MG63 (cell line): ENCODE data around the gene ZCWPW2. TPM values are rescaled to one million over a fixed set of nuclear protein-coding genes. Genes with fewer than 3 reads are reported as not detected.

Experiments used
- DNase-seq: peaks from one replicate; pipeline ENCODE4 v3.0.0-alpha.2; 2020
- H3K27me3 ChIP-seq: fragments of 250-450 bp; sonication (Bioruptor Pico); 2 replicates; pipeline ENCODE4 v1.5.1; 2020; ENCODE audit warnings: mild to moderate bottlenecking, moderate library complexity
- H3K36me3 ChIP-seq: fragments of 250-450 bp; sonication (Bioruptor Pico); 2 replicates; pipeline ENCODE4 v1.5.1; 2020; ENCODE audit warnings: mild to moderate bottlenecking, moderate library complexity
- H3K4me3 ChIP-seq: fragments of 250-450 bp; sonication (Bioruptor Pico); 2 replicates; pipeline ENCODE4 v1.5.1; 2020; ENCODE audit warnings: mild to moderate bottlenecking, moderate library complexity
- H3K9me3 ChIP-seq: fragments of 250-450 bp; sonication (Bioruptor Pico); 2 replicates; pipeline ENCODE4 v1.5.1; 2020; ENCODE audit warnings: mild to moderate bottlenecking, moderate library complexity
- total RNA-seq: library from RNA; depleted of rRNA; stranded (reverse); fragments of >200 nt; shearing (Covaris generic); gene quantifications from 2 replicates; pipeline ENCODE4 v1.2.3, GENCODE V29; 2014; ENCODE audit warnings: low replicate concordance; rRNA removed

The ZCWPW2 gene, protein sequence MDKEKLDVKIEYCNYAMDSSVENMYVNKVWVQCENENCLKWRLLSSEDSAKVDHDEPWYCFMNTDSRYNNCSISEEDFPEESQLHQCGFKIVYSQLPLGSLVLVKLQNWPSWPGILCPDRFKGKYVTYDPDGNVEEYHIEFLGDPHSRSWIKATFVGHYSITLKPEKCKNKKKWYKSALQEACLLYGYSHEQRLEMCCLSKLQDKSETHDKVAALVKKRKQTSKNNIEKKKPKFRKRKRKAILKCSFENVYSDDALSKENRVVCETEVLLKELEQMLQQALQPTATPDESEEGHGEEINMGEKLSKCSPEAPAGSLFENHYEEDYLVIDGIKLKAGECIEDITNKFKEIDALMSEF
- not detected in 2 replicates for total RNA-seq

DNA sequence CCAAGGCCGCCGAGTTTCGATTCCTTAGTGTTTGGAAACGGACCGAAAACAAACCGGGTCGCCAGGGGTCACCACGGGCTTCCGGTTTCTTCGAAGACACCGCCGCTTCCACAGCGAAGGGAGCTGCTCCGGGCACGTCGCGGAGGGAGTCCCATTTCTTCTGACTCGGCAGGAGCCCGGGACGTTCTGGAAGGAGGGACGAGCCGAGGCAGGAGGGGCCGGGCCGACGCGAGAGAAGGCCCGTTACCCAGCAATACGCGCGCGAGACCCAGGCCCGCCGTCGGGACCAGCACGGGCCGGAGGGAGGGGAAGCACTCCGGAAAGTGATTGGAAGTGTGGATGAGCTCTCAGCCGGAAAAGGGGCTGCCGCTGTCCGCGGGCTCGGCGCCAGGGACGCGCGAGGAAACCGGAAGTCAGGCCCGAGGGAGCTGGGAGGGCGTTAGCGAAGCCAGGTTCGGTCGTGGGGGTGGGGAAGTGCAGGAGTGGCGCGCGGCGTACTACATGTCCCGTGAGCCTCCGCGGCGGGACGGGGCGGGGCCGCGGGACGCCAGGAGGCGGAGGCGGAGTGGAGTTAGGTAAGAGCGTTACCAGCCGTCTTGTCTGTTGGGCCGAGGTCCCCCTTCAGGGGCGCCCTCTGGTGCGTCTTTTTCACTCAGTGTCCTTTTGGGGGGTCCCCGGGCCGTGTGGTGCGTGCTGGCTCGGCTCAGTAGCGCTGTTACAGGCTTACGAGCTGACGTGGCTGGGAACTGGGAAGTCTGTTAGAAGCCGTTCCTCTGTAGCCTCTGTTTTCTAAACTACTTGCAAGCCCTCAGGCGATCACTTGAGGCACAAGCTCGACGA, at the start of gene ZCWPW2, which contains the start of gene AZI2:
ZCWPW2 (plus strand) TSS at position 93 of the 840 bp plus-strand sequence. CDS start 64,348 bp downstream, outside the sequence.
AZI2 (minus strand) TSS at position 196 of the 840 bp plus-strand sequence. CDS start 8,207 bp downstream, outside the sequence.
- Histone ChIP-seq H3K9me3 (no peaks in the 10 kb centered on the region), H3K27me3 (no peaks in the 10 kb centered on the region), H3K36me3 (no peaks in the 10 kb centered on the region; the same call in 1 of the 2 replicates), H3K4me3 (peak within 1 kb of the TSS; percentile 88)
- peak; percentile 91 for DNase-seq

DNA sequence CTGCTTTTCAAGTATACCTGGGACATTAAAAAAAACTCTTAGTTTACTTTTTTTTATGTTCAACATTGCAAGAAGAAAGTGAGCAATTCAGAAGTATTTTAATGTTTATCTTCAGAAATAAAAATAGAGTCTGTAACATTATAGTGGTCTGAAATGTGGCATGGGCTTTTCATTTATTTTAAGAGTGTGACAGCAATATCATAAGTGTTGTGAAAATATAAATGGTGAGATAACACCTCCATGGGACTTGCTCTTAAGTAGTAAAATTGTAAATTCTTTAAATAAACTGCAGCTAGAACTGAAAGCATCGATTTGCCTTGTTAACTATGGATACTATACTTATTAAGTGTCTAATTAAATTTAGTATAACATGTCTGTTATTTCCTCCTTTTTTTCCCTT, 48.8 kb upstream of the ZCWPW2 start:
- H3K4me3 ChIP-seq = no peak overlapping the region
- no peaks in the 10 kb centered on the region for H3K36me3 ChIP-seq
- no peak for DNase-seq
- no peaks in the 10 kb centered on the region for H3K27me3 ChIP-seq
- no peaks in the 10 kb centered on the region for H3K9me3 ChIP-seq

DNA sequence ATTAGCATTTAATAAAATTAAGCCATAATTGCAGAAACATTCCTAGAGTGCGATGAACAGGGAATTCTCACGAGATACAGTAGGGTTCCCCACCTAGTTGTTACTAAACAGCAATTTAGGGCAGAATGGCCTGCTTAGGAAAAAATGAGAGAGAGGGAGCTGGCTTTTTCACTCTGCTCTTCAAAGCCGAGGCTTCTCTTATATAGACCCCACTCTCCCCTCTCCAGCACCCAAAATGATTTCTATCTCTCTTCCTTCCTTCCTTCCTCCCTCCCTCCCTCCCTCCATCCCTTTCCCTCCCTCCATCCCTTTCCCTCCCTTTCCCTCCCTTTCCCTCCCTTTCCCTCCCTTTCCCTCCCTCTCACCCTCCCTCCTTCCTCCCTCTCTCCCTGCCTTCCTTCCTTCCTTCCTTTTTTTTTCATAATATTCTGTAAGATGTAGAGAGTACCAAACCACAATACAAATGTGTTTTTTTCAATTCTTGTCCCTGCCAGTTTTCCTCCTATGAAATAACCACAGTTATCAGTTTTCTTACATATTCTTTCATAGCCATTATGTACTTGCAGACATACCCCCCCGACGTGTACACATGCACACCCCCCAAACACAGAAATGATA, 48.1 kb upstream of the ZCWPW2 start:
- H3K36me3 ChIP-seq = no peaks in the 10 kb centered on the region
- no peaks in the 10 kb centered on the region for H3K9me3 ChIP-seq
- no peak for DNase-seq
- H3K4me3 ChIP-seq = no peak overlapping the region
- no peaks in the 10 kb centered on the region for H3K27me3 ChIP-seq

DNA sequence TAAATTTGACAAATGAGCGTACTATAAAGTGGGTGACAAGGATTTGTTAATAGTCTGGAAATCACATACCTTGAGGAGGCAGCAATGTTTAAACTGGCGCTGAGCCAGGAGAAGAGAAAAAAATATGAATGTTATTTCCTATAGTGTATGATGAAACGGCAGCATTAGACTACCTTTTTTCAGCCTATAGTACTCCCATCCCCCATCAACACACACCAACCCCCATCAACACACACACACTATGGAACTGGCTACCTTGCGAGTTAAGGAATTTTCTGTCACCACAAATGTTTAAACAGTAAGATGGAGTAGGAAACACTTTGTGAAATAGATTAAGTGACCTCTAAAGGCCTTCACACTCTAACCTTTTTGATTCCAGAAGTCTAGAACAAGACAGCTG, 46.8 kb upstream of the ZCWPW2 start:
- no peaks in the 10 kb centered on the region for H3K36me3 ChIP-seq
- H3K27me3 ChIP-seq = no peaks in the 10 kb centered on the region
- no peak for DNase-seq
- no peak overlapping the region for H3K4me3 ChIP-seq
- no peaks in the 10 kb centered on the region for H3K9me3 ChIP-seq

DNA sequence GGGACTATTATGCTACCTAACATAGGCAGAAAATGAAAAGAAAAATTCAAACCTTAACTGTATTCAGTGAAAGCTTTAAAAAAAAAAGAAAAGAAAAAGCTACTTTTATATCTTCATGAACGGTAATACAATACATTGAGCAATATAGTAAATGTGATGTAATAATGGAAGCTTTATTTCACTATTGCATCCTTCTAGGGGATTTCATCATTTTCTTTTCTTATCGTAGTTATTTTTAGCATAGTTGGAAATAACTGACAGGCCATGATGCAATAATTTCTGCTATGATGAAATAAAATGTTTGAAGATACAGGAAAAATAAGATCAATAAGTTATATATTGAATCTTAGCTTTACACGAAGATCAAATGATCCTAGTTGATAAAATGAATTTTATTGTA, 40.3 kb upstream of the ZCWPW2 start:
- no peak overlapping the region for H3K4me3 ChIP-seq
- H3K27me3 ChIP-seq = no peaks in the 10 kb centered on the region
- H3K9me3 ChIP-seq = no peaks in the 10 kb centered on the region
- H3K36me3 ChIP-seq = no peaks in the 10 kb centered on the region
- no peak for DNase-seq

DNA sequence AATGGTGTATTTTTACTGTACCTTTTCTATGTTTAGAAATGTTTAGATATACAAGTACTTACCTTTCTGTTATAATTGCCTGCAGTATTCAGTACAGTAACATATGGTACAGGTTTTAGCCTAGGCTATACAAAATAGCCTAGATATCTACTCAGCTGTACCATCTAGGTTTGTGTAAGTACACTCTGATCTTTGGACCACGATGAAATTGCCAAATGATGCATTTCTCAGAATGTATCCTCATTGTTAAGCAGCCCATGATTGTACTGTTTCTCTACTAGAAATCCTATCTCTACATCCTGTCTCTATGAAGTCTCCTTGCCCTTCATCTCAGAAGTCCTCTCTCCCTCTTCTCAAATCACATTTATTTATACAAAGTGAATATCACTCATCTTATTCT, 32.8 kb upstream of the ZCWPW2 start:
- no peak for DNase-seq
- H3K9me3 ChIP-seq = no peaks in the 10 kb centered on the region
- no peak overlapping the region for H3K4me3 ChIP-seq

DNA sequence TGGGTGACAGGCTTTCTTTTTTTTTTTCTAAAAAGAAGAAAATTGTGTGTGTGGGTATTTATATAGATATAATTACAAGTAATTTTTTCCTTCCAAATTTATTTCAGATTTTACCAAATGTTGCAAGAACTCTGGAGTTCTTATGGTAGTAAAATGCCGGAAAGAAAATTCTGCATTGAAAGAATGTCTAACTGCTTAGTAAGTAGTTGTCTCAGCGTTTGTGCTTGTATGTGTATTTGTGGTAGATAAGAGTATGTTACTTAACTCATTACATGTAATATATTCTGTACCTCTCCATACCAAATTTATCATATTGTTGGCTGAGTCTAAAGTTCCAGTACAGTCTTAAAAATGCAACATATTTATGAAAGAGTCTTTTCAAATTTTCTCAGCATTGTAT, 32.3 kb upstream of the ZCWPW2 start:
- no peaks in the 10 kb centered on the region for H3K9me3 ChIP-seq
- no peak for DNase-seq
- H3K27me3 ChIP-seq = no peaks in the 10 kb centered on the region
- no peak overlapping the region for H3K4me3 ChIP-seq
- no peaks in the 10 kb centered on the region for H3K36me3 ChIP-seq

More for the DNA sequence above, 32.8 kb upstream of the ZCWPW2 start:
- no peaks in the 10 kb centered on the region for H3K36me3 ChIP-seq
- H3K27me3 ChIP-seq = no peaks in the 10 kb centered on the region

DNA sequence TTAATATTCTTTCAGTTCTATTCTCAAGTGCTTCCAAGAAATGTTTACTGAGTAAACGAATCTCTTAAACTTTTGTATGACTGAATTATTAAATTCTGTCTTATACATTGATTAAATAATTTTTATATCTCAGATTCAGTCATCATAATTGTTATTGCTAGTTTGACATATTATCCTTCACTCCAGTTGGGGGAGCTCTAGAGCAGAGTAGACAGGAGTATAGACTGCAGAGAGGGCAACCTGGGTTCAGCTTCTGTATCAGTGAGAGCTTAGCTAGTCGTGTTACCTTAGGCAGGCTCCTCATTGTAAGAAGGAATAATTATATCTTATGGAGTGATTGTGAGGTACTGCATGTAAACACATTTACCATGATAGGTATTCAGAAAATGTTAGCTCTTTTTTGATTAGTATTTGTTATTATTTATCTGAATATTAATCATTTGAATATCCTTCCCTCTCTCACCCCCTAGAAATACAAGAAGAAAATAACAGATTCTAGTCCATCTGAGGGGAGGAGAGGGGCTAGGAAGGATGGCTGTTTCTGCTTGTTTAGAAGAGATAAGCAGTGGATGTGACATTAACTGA, 31.0 kb upstream of the ZCWPW2 start:
- H3K9me3 ChIP-seq = no peaks in the 10 kb centered on the region
- H3K4me3 ChIP-seq = no peak overlapping the region
- no peaks in the 10 kb centered on the region; the same call in 1 of the 2 replicates for H3K36me3 ChIP-seq
- no peak for DNase-seq
- no peaks in the 10 kb centered on the region for H3K27me3 ChIP-seq

DNA sequence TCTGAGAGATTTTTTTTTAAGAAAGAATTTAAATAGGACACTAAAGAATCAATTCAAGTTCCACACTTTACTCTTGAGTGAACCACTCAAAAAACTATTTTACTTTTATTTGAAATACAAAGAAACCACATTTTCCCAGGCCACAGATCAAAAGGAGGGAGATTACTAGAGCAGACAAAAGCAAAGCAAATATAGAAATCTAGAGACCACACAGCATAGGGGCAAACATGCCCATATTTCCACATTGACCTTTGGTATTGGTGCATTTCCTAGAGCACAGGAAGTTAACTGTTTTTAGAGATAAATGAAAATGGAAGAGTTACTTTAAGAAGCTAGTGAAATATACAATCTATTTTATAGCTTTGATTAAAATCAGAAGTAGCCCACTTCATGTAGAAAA, 27.5 kb upstream of the ZCWPW2 start:
- Histone ChIP-seq H3K36me3 (peaks cover 7% of the 10 kb centered on the region), H3K4me3 (no peak overlapping the region), H3K27me3 (no peaks in the 10 kb centered on the region), H3K9me3 (no peaks in the 10 kb centered on the region)
- DNase-seq = no peak

DNA sequence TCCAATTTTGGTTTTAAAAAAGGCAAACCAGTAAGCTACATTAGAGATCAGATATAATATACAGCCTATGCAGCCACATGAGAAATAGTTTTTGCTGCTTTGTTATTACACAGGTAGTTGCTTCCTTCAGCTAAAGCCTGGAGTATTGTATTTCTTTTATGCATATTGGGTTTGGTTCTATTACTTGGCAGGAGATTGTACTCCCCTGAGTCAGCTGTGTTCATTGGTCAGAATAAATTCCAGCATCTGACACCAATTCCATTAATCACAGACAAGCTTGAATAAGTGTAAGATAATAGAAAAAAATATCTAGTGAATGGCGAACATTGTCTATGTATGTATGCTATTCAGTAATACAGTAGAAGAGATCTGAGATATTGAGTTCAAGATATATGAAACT, 26.1 kb upstream of the ZCWPW2 start:
- no peak overlapping the region for H3K4me3 ChIP-seq
- H3K36me3 ChIP-seq = peaks cover 7% of the 10 kb centered on the region
- no peaks in the 10 kb centered on the region for H3K9me3 ChIP-seq
- H3K27me3 ChIP-seq = no peaks in the 10 kb centered on the region
- no peak for DNase-seq

DNA sequence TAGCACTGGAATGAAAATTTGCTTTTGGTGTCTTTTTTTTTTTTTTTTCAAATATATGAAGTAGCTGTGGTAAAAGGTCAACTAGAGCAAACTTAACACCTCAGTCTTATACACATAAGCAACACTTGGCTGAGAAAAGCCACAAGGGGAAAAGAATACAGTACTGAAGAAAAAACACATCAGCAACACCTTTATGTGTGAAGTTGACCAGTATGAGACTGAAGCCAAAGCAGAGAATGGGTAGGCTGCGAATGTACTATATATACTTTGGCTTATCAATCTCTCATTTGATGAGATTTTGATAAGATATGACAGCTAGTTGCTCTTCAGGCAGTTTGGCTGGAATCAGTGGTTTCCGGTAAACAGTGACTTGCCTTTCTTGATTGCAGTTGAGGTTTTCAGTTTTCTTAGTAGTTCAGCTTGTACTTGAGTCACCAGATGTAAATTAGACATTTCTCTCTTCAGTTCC, 22.0 kb upstream of the ZCWPW2 start:
- H3K36me3 ChIP-seq = peaks cover 7% of the 10 kb centered on the region
- no peaks in the 10 kb centered on the region for H3K27me3 ChIP-seq
- DNase-seq = no peak
- H3K9me3 ChIP-seq = no peaks in the 10 kb centered on the region
- no peak overlapping the region for H3K4me3 ChIP-seq

DNA sequence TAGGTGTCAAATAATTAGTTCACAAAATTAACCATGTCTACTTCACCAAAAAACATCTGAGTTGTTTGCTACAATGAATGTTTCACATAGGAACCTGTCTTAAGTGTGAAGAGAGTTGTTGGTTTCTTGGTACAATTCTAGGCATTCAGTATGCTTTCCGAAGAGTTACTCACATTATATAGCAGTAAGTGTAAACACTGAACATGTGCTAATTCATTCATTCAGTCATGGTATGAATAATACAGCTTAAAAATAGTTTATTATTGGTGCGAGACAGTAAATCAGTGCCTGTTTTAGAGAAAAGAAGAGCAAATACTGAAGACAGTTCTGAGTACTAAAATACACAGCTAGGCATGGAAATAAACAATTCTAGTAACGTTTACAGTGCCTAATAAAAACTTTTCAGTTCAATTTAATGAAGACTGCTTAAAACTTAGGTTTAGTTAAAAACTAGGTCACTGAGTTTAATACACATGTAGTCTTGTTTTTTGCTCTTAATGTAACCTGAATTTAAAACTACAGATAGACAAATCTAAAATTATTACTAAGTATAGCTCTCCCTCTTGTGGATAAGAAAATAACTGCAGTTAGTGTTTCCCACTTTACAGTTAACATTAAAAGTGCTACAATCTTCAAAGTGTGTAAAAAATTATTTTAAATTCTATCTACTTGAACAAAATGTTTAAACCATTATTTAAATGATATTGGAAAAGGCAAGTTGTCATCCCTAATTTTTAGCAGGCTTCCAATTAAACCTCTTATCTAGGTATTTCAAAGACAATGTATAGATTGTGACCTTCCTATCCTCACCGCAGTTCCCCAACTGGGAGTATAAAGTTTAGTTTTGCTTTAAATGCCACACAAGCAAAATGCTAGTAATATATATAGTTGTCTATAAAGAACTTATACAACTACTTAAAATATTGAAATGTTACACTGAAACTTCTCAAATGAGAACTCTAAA, 20.1 kb upstream of the ZCWPW2 start:
- H3K4me3 ChIP-seq = no peak overlapping the region
- DNase-seq = no peak
- H3K9me3 ChIP-seq = no peaks in the 10 kb centered on the region
- no peaks in the 10 kb centered on the region for H3K27me3 ChIP-seq
- H3K36me3 ChIP-seq = peaks cover 12% of the 10 kb centered on the region

DNA sequence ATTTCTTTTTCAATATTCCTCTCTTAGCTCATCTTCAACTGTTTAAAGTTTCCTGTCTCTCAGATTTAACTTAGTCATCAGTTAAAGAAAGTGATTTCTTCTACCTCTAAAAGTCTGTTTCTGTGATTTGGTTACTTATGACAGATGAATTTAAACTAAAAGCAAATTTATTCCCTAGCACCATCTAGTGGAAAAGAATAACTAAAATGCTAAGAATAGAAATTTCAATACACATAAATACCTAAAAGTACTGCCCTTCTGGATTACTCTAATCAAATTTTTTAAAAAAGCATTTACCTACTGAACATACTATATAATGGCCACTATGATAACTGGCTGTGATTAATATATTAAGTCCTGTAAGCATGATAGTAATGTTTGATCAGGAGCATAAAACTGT, 14.0 kb upstream of the ZCWPW2 start:
- no peak overlapping the region for H3K4me3 ChIP-seq
- no peaks in the 10 kb centered on the region for H3K27me3 ChIP-seq
- no peaks in the 10 kb centered on the region for H3K9me3 ChIP-seq
- H3K36me3 ChIP-seq = peaks cover 10% of the 10 kb centered on the region; the same call in 1 of the 2 replicates
- DNase-seq = no peak

DNA sequence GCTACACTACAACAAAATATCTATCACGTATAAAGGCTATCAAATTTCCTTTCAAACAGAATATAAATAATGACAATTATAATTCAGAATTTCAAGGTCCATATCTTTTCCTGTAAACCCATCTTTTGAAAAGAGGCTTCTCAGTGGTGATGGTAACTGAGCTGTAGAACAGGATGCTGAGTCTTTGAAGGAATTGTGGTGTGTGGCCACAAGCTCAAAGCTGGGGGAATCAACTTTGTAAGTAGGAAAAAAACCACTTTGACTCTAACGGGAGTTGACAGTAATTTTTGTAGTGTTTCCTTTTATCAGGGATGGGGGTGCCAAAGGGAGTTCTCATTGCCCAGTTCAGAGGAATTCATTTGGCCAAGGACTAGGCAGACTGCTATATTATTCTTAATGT, 13.3 kb upstream of the ZCWPW2 start:
- Histone ChIP-seq H3K4me3 (no peak overlapping the region), H3K9me3 (no peaks in the 10 kb centered on the region), H3K27me3 (no peaks in the 10 kb centered on the region), H3K36me3 (peaks cover 12% of the 10 kb centered on the region; the same call in 1 of the 2 replicates)
- no peak for DNase-seq

DNA sequence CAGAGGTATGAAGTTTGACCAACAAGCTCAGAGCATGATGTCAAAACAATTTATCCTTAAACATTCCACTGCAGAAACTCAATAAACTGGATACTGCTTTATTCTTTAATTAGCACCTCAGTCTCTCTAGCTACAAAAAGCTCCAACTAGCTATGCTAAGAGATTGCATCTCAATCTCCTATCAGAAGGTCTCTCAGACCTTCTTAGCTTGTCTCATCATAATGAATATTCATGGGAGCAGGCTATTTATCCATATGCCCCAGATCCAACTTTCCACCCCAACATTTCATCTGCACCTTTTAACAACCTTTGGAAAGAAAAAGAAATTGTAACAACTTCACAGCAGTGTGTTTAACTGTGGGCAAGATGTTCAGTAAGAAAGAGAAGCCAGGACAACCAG, 11.3 kb upstream of the ZCWPW2 start:
- peaks cover 12% of the 10 kb centered on the region; the same call in 1 of the 2 replicates for H3K36me3 ChIP-seq
- no peaks in the 10 kb centered on the region for H3K27me3 ChIP-seq
- DNase-seq = no peak
- H3K4me3 ChIP-seq = no peak overlapping the region
- H3K9me3 ChIP-seq = no peaks in the 10 kb centered on the region
